SIG-M5 treated with dmso at 0.1 percent for 504 hours (cell line): ENCODE results near the gene IGFBP6.

Experiments used
- DNase-seq: peaks from one replicate; lab custom pipeline; 2025; ENCODE audit not compliant: unreplicated experiment; lab: John Stamatoyannopoulos, UW

The IGFBP6 gene

GRCh38 chr12:53115112-53115890 is 17.8 kb downstream of the IGFBP6 start:
- DNase-seq, result no peak

- DNase-seq, result no peak
These were observed 18.6 kb downstream of the IGFBP6 start for GRCh38 chr12:53115891-53116648.

- no peak for DNase-seq
These were observed 21.4 kb downstream of the IGFBP6 start for GRCh38 chr12:53118751-53119300.

- no peak for DNase-seq
These were observed 23.4 kb downstream of the IGFBP6 start for GRCh38 chr12:53120685-53121525.

- DNase-seq, result no peak
These were observed 25.5 kb downstream of the IGFBP6 start for GRCh38 chr12:53122961-53123468.

GRCh38 chr12:53123578-53124351 is 26.3 kb downstream of the IGFBP6 start:
- no peak for DNase-seq

GRCh38 chr12:53124352-53124723 is 26.9 kb downstream of the IGFBP6 start:
- DNase-seq, result no peak

GRCh38 chr12:53127169-53127568 is 29.7 kb downstream of the IGFBP6 start:
- DNase-seq, result no peak

GRCh38 chr12:53128780-53129569 is 31.5 kb downstream of the IGFBP6 start:
- no peak for DNase-seq

GRCh38 chr12:53131844-53132243 is 34.4 kb downstream of the IGFBP6 start:
- no peak for DNase-seq

- DNase-seq, result no peak
These were observed 36.3 kb downstream of the IGFBP6 start for GRCh38 chr12:53133722-53134121.

- no peak for DNase-seq
These were observed 45.9 kb downstream of the IGFBP6 start for GRCh38 chr12:53143355-53143754.

- DNase-seq, result no peak
These were observed 48.2 kb downstream of the IGFBP6 start for GRCh38 chr12:53145383-53146260.

- DNase-seq, result no peak
These were observed 49.7 kb downstream of the IGFBP6 start for GRCh38 chr12:53147181-53147580.

GRCh38 chr12:53147653-53148052 is 50.2 kb downstream of the IGFBP6 start:
- no peak for DNase-seq

GRCh38 chr12:53151039-53151438 is 53.6 kb downstream of the IGFBP6 start:
- no peak for DNase-seq
